Caco-2 (cell line): ENCODE measurements around the gene IFNA21. TPM values are rescaled to one million over a fixed set of nuclear protein-coding genes. Genes with fewer than 3 reads are reported as not detected.

Experiments
- BruUV-seq: library from RNA; stranded (reverse); fragments of 400-500 nt; replicated peaks from 2 replicates; lab custom pipeline; 2021; lab: Mats Ljungman, UMichigan
- CTCF ChIA-PET: fragments of 300-600 bp; sonication (Branson Sonifier 250); formaldehyde crosslinking; loops from one replicate; lab custom pipeline; 2022; ENCODE audit warnings: antibody characterized with exemption; lab: Charles Lee
- POLR2A ChIA-PET: fragments of 300-600 bp; sonication (Branson Sonifier 250); formaldehyde crosslinking; loops from one replicate; lab custom pipeline; 2022; ENCODE audit warnings: antibody characterized with exemption; lab: Charles Lee
- DNase-seq, 2 experiments: peaks; one replicate each; pipeline versions ENCODE4 v3.0.0 to v3.0.0-alpha.2; 2020 to 2022
- H3K27me3 ChIP-seq: replicated peaks from 2 replicates; pipeline ENCODE4 v1.6.0; 2011; ENCODE audit warnings: low read length; ENCODE audit not compliant: control insufficient read depth, insufficient read depth
- H3K36me3 ChIP-seq: 2 replicates; pipeline ENCODE4 v1.5.1; 2011; ENCODE audit warnings: low read length; ENCODE audit not compliant: control insufficient read depth, insufficient read depth
- H3K4me1 ChIP-seq: fragments of 250-450 bp; sonication (Bioruptor Pico); 2 replicates; pipeline ENCODE4 v1.5.1; 2020; ENCODE audit warnings: mild to moderate bottlenecking
- H3K4me3 ChIP-seq: 2 replicates; pipeline ENCODE4 v1.5.1; 2011; ENCODE audit warnings: low read depth, mild to moderate bottlenecking, control low read depth, low read length
- H3K9me3 ChIP-seq: fragments of 250-450 bp; sonication (Bioruptor Pico); 2 replicates; pipeline ENCODE4 v1.5.1; 2020; ENCODE audit warnings: mild to moderate bottlenecking, moderate library complexity
- H3K27ac Mint-ChIP-seq: one replicate; pipeline ENCODE4 v1.8.0; 2022; ENCODE audit warnings: mixed read lengths; ENCODE audit not compliant: unreplicated experiment
- H3K27me3 Mint-ChIP-seq: one replicate; pipeline ENCODE4 v1.8.0; 2022; ENCODE audit warnings: mixed read lengths; ENCODE audit not compliant: insufficient read depth, unreplicated experiment
- H3K36me3 Mint-ChIP-seq: one replicate; pipeline ENCODE4 v1.8.0; 2022; ENCODE audit warnings: mild to moderate bottlenecking, mixed read lengths; ENCODE audit not compliant: insufficient read depth, unreplicated experiment
- H3K4me1 Mint-ChIP-seq: one replicate; pipeline ENCODE4 v1.8.0; 2022; ENCODE audit warnings: low read depth, mixed read lengths; ENCODE audit not compliant: unreplicated experiment
- H3K4me3 Mint-ChIP-seq: one replicate; pipeline ENCODE4 v1.8.0; 2022; ENCODE audit warnings: mild to moderate bottlenecking, moderate library complexity, mixed read lengths; ENCODE audit not compliant: unreplicated experiment
- H3K9me3 Mint-ChIP-seq: one replicate; pipeline ENCODE4 v1.8.0; 2022; ENCODE audit warnings: mixed read lengths; ENCODE audit not compliant: unreplicated experiment
- CTCF ChIP-seq, 2 experiments: fragments of 200-600 bp in 1 of 2; IDR thresholded peaks; 1 replicate in 1 of 2; 2 replicates in 1 of 2; pipeline versions ENCODE4 v1.5.1 to v1.8.0; 2011 to 2022; ENCODE audit warnings: antibody characterized with exemption in 1 of 2, control low read depth in 1 of 2, inconsistent platforms in 1 of 2, low read depth in 1 of 2, low read length in 1 of 2, mild to moderate bottlenecking in 1 of 2, moderate library complexity in 1 of 2; ENCODE audit not compliant: insufficient read depth in 1 of 2, severe bottlenecking in 1 of 2, unreplicated experiment in 1 of 2
- intact Hi-C: fragments of 100-400 bp; cut with micrococcal nuclease; formaldehyde crosslinking; loops from one replicate; pipeline ENCODE4 v1.10.0; 2022; ENCODE audit not compliant: unreplicated experiment
- total RNA-seq: library from RNA; stranded (reverse); gene quantifications from 2 replicates; pipeline ENCODE4 v1.2.3, GENCODE V29; 2022

The IFNA21 gene
- total RNA-seq, 1 experiment from 2014 or later, result not detected

- H3K9me3 Mint-ChIP-seq, result no peaks in the 10 kb centered on the region
- Histone ChIP-seq H3K4me3 (no peak overlapping the region), H3K27me3 (no peaks in the 10 kb centered on the region), H3K4me1 (no peaks in the 10 kb centered on the region), H3K36me3 (no peaks in the 10 kb centered on the region), H3K9me3 (no peaks in the 10 kb centered on the region)
- intact Hi-C loops, result no loop called here
- no peaks in the 10 kb centered on the region for H3K36me3 Mint-ChIP-seq
- no peak overlapping the region for H3K4me3 Mint-ChIP-seq
- CTCF ChIA-PET, result no interaction called here
- no peak overlapping the region for H3K27ac Mint-ChIP-seq
- no peak for DNase-seq
- peaks cover 10% of the 10 kb centered on the region for H3K27me3 Mint-ChIP-seq
- BruUV-seq, result no TSS peak
- no peak for TF ChIP-seq CTCF (IDR thresholded peaks at IDR 0.05; ENCODE audit: insufficient read depth in 1 of 2, low read depth in 1 of 2, low read length in 1 of 2, severe bottlenecking in 1 of 2, unreplicated experiment in 1 of 2)
- H3K4me1 Mint-ChIP-seq, result no peaks in the 10 kb centered on the region
- POLR2A ChIA-PET, result no interaction called here
These were observed 944 bp downstream of the IFNA21 start for GRCh38 chr9:21165516-21165915.

GRCh38 chr9:21160178-21160577 is 6.3 kb downstream of the IFNA21 start:
- ChIA-PET CTCF (no interaction called here), POLR2A (no interaction called here)
- Histone ChIP-seq H3K27me3 (no peaks in the 10 kb centered on the region), H3K36me3 (no peaks in the 10 kb centered on the region), H3K4me3 (no peak overlapping the region), H3K4me1 (no peaks in the 10 kb centered on the region), H3K9me3 (no peaks in the 10 kb centered on the region)
- no peak for DNase-seq
- H3K27me3 Mint-ChIP-seq, result peaks cover 13% of the 10 kb centered on the region
- H3K4me1 Mint-ChIP-seq, result no peaks in the 10 kb centered on the region
- intact Hi-C loops, result no loop called here
- H3K4me3 Mint-ChIP-seq, result no peak overlapping the region
- H3K27ac Mint-ChIP-seq, result no peak overlapping the region
- H3K9me3 Mint-ChIP-seq, result no peaks in the 10 kb centered on the region
- no peak for TF ChIP-seq CTCF (IDR thresholded peaks at IDR 0.05; ENCODE audit: insufficient read depth in 1 of 2, low read depth in 1 of 2, low read length in 1 of 2, severe bottlenecking in 1 of 2, unreplicated experiment in 1 of 2)
- H3K36me3 Mint-ChIP-seq, result no peaks in the 10 kb centered on the region
- no TSS peak for BruUV-seq

- no peak for TF ChIP-seq CTCF (IDR thresholded peaks at IDR 0.05; ENCODE audit: insufficient read depth in 1 of 2, low read depth in 1 of 2, low read length in 1 of 2, severe bottlenecking in 1 of 2, unreplicated experiment in 1 of 2)
- Mint-ChIP-seq H3K9me3 (no peaks in the 10 kb centered on the region), H3K27me3 (peaks cover 6% of the 10 kb centered on the region), H3K4me1 (no peaks in the 10 kb centered on the region), H3K36me3 (no peaks in the 10 kb centered on the region), H3K27ac (no peak overlapping the region), H3K4me3 (no peak overlapping the region)
- intact Hi-C loops, result no loop called here
- DNase-seq, result no peak
- ChIA-PET POLR2A (no interaction called here), CTCF (interaction anchor here (0.7 kb wide), 1 partner anchor 241 kb away, joined by 3 read pairs; no protein-coding TSS in a partner anchor)
- H3K27me3 ChIP-seq, result no peaks in the 10 kb centered on the region
- H3K4me3 ChIP-seq, result no peak overlapping the region
- no peaks in the 10 kb centered on the region for H3K4me1 ChIP-seq
- BruUV-seq, result no TSS peak
- H3K9me3 ChIP-seq, result no peaks in the 10 kb centered on the region
- H3K36me3 ChIP-seq, result no peaks in the 10 kb centered on the region
These were observed 11.0 kb downstream of the IFNA21 start for GRCh38 chr9:21155501-21155900.
